ENCODE measurements around the gene EGFLAM.

DNA sequence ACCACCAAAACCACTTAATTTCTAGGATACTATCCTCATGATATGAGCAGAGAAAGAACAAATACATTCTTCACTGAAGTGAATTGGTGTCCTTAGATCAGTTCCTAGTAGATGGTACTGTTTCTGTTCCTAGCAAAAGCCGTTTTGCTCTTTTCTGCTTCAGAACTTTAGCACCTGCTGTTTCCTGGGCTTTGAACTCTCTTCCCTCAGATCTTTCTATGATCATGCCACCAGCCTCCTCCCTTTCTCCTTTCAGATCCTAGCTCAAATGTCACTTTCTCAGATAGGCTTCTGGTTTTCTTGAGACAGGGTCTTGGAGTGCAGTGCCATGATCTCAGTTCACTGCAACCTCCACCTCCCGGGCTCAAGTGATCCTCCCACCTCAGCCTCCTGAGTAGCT lies 118.0 kb downstream of the EGFLAM start:
- TF ChIP-seq POLR2A (IDR thresholded peaks at IDR 0.05) = no peak
- TF ChIP-seq, protein P1, sequence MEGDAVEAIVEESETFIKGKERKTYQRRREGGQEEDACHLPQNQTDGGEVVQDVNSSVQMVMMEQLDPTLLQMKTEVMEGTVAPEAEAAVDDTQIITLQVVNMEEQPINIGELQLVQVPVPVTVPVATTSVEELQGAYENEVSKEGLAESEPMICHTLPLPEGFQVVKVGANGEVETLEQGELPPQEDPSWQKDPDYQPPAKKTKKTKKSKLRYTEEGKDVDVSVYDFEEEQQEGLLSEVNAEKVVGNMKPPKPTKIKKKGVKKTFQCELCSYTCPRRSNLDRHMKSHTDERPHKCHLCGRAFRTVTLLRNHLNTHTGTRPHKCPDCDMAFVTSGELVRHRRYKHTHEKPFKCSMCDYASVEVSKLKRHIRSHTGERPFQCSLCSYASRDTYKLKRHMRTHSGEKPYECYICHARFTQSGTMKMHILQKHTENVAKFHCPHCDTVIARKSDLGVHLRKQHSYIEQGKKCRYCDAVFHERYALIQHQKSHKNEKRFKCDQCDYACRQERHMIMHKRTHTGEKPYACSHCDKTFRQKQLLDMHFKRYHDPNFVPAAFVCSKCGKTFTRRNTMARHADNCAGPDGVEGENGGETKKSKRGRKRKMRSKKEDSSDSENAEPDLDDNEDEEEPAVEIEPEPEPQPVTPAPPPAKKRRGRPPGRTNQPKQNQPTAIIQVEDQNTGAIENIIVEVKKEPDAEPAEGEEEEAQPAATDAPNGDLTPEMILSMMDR (IDR thresholded peaks at IDR 0.05) = no peak

Measured in testis (tissue), 2 donors.